Activated CD4-positive, alpha-beta T cell treated with anti-CD3 and anti-CD28 coated beads, Interleukin-2, amount 10 ng/mL, durations not matched to agents 24 days and 14 days (primary cell): ENCODE measurements around the gene PTPRN2. TPM values are rescaled to one million over a fixed set of nuclear protein-coding genes. Genes with fewer than 3 reads are reported as not detected.

Experiments
- DNase-seq: peaks from one replicate; pipeline ENCODE4 v3.0.0; 2022
- H3K27ac Mint-ChIP-seq: one replicate; pipeline ENCODE4 v1.8.0; 2022; ENCODE audit warnings: mild to moderate bottlenecking, mixed read lengths
- H3K27me3 Mint-ChIP-seq: one replicate; pipeline ENCODE4 v1.8.0; 2022; ENCODE audit warnings: mixed read lengths
- H3K36me3 Mint-ChIP-seq: one replicate; pipeline ENCODE4 v1.8.0; 2022; ENCODE audit warnings: low read depth, mild to moderate bottlenecking, mixed read lengths
- H3K4me1 Mint-ChIP-seq: one replicate; pipeline ENCODE4 v1.8.0; 2021; ENCODE audit warnings: mixed read lengths
- H3K4me3 Mint-ChIP-seq: one replicate; pipeline ENCODE4 v1.8.0; 2022; ENCODE audit warnings: mild to moderate bottlenecking, moderate library complexity, mixed read lengths
- H3K9me3 Mint-ChIP-seq: one replicate; pipeline ENCODE4 v1.8.0; 2021; ENCODE audit warnings: mixed read lengths
- intact Hi-C: fragments of 100-400 bp; cut with micrococcal nuclease; formaldehyde crosslinking; loops from one replicate; pipeline ENCODE4 v1.15.1; 2023
- total RNA-seq: library from RNA; stranded (reverse); gene quantifications from 2 replicates; pipeline ENCODE4 v1.2.3, GENCODE V29; 2022

The PTPRN2 gene
- total RNA-seq, 1 donor from 2014 or later = 0.33 TPM

DNA sequence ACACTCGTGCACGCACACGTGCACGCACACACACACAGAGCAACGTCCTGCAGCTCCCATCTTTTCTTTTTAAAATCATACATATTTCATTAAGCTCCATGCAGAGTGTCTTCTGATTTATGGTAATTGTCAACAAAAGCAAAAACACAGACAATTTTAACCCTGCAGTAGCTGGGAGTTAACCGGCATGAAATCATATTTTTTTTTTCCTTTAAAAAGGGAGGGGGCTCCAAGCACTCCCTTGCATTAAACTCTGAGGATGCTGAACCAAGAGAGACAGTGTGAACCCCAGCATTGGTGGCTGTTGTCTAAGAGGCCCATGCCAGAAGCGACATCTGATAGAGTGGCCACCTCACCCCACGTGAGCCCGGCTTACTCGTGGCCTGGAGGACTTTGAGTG, 708.2 kb downstream of the PTPRN2 start:
- peaks cover 10% of the 10 kb centered on the region for H3K9me3 Mint-ChIP-seq
- no peak for DNase-seq
- H3K4me1 Mint-ChIP-seq = peaks cover 11% of the 10 kb centered on the region
- H3K27ac Mint-ChIP-seq = no peak overlapping the region
- H3K4me3 Mint-ChIP-seq = no peak overlapping the region
- H3K27me3 Mint-ChIP-seq = no peaks in the 10 kb centered on the region
- intact Hi-C loops = no loop called here
- H3K36me3 Mint-ChIP-seq = peaks cover 6% of the 10 kb centered on the region

DNA sequence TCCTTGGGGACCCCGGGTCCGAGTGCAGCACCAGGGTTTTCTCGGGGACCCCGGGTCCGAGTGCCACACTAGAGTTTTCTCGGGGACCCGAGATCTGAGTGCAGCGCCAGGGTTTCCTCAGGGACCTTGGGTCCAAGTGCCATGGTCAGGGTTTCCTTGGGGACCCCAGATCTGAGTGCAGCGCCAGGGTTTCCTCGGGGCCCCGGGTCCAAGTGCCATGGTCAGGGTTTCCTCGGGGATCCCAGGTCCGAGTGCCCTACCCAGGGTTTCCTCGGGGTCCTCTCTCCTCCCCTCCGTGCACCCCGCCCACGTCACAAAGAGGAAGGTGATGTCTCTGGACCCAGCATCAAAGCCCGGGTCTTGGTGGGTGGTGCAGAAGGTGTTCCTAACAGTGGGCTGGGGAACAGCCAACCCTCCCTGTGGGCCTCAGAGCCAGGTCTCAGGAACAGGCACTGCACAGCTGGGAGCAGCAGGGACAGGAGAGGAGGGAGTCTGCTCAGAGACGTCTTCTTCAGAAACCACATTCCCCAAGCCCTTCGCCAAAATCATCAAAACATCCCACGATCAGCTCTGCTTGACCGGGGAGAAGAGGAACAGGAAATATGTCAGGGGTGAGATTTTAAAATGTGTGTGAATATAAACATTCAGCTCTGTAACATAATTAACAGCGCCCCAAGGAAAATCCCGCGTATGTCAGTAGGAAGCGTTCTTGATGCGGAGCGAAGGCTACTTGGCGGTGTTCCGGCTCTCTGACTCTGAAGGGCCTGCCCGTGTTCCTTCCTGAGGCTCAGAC, 710.1 kb downstream of the PTPRN2 start:
- no peak overlapping the region for H3K4me3 Mint-ChIP-seq
- H3K4me1 Mint-ChIP-seq = peaks cover 11% of the 10 kb centered on the region
- H3K27ac Mint-ChIP-seq = no peak overlapping the region
- peaks cover 6% of the 10 kb centered on the region for H3K36me3 Mint-ChIP-seq
- intact Hi-C loops = no loop called here
- peaks cover 10% of the 10 kb centered on the region for H3K9me3 Mint-ChIP-seq
- no peak for DNase-seq
- no peaks in the 10 kb centered on the region for H3K27me3 Mint-ChIP-seq

DNA sequence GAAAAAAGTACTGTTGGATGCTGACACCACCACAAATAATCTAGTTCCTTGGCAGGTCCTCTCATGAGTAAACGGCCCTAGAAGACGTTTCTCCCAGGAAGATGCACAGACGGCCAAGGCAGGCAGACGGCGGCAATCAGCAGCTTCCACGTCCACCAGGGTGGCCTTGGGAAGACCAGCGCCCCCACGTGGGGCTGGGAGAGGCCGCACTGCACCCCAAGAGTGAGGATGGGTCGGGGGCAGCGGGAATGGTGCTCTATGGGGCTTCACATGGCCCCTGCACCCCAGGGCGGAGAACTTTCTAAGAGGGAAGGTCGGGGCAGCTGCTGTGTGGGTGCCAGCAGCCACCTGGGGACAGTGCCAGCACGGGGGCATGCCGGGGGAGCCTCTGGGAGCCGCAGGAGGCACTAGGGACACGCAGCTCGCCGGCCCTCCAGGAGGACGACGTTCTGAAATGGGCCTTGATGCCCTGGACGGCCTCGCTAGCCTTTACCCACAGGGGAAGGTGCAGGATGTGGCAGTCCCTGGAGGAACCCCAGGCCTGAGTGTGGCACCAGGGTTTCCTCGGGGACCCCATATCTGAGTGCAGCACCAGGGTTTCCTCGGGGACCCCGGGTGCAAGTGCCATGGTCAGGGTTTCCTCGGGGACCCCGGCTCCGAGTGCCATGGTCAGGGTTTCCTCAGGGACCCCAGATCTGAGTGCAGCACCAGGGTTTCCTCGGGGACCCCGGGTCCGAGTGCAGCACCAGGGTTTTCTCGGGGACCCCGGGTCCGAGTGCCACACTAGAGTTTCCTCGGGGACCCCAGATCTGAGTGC, 710.9 kb downstream of the PTPRN2 start:
- Mint-ChIP-seq H3K27ac (no peak overlapping the region), H3K4me3 (no peak overlapping the region), H3K27me3 (no peaks in the 10 kb centered on the region), H3K4me1 (peaks cover 13% of the 10 kb centered on the region), H3K9me3 (peaks cover 10% of the 10 kb centered on the region), H3K36me3 (peaks cover 6% of the 10 kb centered on the region)
- DNase-seq = no peak
- intact Hi-C loops = no loop called here

DNA sequence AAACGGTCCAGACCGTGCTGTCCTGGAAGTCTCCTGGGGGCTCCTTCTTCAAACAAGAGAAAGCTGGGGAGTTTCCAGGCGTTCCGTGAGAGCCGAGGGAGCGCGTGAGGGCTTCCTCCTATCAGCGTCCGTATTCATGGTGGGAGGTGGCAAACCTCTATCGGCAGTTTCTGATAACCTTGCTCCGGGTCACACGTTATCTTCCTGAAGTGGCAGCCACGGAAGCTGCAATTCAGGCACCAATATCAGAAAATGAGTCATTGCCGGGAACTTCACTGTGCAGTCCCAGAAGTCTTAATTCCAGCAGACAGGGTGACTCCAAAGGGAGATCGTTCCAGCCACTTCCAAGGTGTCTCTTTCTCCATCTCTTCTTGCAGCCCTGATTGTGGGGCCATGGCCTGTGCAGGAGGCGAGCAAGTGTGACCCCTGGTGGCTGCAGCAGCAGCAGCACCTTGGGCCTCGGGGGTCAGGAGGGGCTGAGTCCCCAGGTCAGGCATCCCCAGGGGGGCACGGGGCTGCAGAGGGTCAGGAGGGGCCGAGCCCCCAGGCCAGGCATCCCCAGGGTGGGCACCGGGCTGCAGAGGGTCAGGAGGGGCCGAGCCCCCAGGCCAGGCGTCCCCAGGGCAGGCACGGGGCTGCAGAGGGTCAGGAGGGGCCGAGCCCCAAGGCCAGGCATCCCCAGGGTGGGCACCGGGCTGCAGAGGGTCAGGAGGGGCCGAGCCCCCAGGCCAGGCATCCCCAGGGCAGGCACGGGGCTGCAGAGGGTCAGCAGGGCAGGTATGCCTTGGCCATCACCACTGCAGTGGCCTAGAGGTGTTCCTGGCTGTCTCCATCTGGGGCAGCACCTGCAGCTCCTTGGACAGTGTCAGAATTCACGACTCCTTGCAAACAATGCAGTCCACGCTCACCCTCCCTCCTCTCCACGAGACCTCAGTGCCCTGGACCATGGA, 712.1 kb downstream of the PTPRN2 start:
- DNase-seq = peak; percentile 85
- intact Hi-C loops = no loop called here
- Mint-ChIP-seq H3K4me3 (peak overlapping the region; percentile 34), H3K4me1 (peaks cover 12% of the 10 kb centered on the region), H3K36me3 (no peaks in the 10 kb centered on the region), H3K9me3 (peaks cover 4% of the 10 kb centered on the region), H3K27ac (no peak overlapping the region), H3K27me3 (no peaks in the 10 kb centered on the region)

DNA sequence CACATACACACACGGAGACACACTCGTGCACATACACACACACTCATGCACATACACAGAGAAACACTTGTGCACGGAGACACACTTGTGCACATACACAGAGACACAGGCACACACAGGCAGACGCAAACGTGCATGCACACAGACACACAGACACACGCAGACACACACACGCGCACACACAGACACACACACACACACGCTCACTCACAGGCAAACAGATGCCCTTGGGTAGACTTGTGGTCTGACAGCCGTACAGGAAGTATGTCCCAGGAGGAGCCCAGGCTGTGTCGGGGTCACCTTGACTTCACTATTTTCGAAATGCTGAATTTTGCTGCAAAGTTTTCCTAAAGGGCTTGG, 712.8 kb downstream of the PTPRN2 start:
- intact Hi-C loops = no loop called here
- Mint-ChIP-seq H3K4me3 (peak overlapping the region; percentile 34), H3K27me3 (no peaks in the 10 kb centered on the region), H3K27ac (no peak overlapping the region), H3K9me3 (no peaks in the 10 kb centered on the region), H3K36me3 (no peaks in the 10 kb centered on the region), H3K4me1 (peaks cover 12% of the 10 kb centered on the region)
- no peak for DNase-seq

DNA sequence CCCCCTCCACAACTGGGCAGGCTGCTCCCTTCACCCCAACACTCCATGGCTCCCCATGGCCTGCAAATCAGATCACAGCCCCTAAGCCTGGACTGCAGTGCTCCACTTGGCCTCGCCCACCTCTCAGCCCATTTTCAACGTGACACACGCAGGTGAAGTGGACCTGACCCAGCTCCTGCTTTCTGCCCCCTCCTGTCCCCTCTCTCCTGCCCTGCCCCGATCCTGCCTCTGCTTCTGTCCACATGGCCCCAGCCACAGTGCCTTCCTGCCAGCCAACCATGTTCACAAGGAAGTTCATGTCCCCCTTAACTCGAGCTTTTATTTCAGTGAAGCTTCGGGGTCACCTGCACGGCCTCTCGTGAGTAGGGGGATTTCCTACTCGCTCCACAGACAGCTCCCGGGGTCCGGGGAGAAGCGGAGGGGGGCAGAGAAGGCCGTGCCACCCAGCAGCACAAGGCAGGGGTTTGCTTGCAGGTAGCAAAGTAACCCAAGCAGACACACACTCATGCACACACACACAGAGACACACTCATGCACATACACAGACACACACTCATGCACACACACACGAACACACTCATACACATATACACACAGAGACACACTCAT, 713.3 kb downstream of the PTPRN2 start:
- no peaks in the 10 kb centered on the region for H3K9me3 Mint-ChIP-seq
- intact Hi-C loops = no loop called here
- H3K27ac Mint-ChIP-seq = no peak overlapping the region
- H3K27me3 Mint-ChIP-seq = no peaks in the 10 kb centered on the region
- H3K36me3 Mint-ChIP-seq = no peaks in the 10 kb centered on the region
- no peak for DNase-seq
- peak overlapping the region; percentile 34 for H3K4me3 Mint-ChIP-seq
- peaks cover 12% of the 10 kb centered on the region for H3K4me1 Mint-ChIP-seq

DNA sequence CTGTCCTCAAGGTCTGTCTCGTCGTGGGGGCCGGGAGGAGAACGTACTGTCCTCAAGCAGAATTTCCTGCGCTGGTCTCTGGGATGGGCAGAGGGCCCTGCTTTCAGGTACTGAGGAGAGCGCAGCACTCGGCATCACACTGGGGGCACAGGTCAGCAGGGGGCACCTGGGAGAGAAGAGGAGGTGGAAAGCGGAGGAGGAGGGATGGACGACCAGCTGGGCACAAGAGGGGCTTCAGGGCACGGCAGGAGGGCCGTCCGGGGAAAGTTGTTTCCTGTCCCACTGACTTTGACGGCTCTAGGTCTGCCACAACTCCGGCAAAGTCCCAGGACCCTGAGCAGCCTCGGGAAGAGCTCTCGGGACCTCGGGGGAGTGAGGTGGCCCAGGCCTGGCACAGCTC, 714.0 kb downstream of the PTPRN2 start:
- no peaks in the 10 kb centered on the region for H3K9me3 Mint-ChIP-seq
- H3K27ac Mint-ChIP-seq = no peak overlapping the region
- no peaks in the 10 kb centered on the region for H3K36me3 Mint-ChIP-seq
- no peak for DNase-seq
- H3K4me3 Mint-ChIP-seq = no peak overlapping the region
- intact Hi-C loops = no loop called here
- H3K27me3 Mint-ChIP-seq = no peaks in the 10 kb centered on the region
- peaks cover 12% of the 10 kb centered on the region for H3K4me1 Mint-ChIP-seq

DNA sequence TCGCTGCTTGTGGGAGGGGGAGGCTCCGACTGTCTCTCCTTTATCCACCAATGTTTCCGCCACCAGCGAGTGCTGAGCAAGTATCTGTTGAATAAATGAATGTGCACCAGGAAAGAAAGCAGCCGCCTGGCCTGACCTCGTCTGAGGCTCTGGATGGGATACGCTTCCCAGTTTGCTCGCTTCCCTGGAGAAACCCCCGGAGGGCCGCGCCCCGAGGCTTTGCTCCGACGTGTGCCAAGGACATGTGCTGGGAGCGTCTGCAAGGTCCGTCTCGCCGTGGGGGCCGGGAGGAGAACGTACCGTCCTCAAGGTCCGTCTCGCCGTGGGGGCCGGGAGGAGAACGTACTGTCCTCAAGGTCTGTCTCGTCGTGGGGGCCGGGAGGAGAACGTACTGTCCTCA, 714.4 kb downstream of the PTPRN2 start:
- Mint-ChIP-seq H3K4me3 (no peak overlapping the region), H3K27ac (no peak overlapping the region), H3K9me3 (no peaks in the 10 kb centered on the region), H3K36me3 (no peaks in the 10 kb centered on the region), H3K4me1 (peaks cover 12% of the 10 kb centered on the region), H3K27me3 (no peaks in the 10 kb centered on the region)
- no peak for DNase-seq
- intact Hi-C loops = no loop called here

DNA sequence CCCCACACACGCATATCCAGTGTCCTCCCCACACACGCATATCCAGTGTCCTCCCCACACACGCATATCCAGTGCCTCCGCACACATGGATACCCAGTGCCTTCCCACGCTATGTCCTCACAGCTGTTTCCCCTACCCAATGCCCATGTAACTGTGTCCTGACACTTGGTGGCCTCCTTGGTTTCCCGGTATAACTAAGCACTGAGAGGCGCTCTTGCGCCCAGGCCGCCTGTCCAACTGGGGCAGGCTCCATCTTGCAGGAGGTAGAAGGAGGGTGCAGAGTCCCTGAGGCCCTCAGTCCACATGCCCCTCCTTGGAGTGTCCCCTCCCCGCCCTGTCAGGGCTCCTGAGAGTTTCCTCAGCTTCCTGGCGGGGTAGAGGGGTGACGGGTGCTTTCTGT, 715.2 kb downstream of the PTPRN2 start:
- Mint-ChIP-seq H3K9me3 (no peaks in the 10 kb centered on the region), H3K36me3 (no peaks in the 10 kb centered on the region), H3K27ac (no peak overlapping the region), H3K4me3 (no peak overlapping the region), H3K4me1 (peaks cover 12% of the 10 kb centered on the region), H3K27me3 (no peaks in the 10 kb centered on the region)
- DNase-seq = no peak
- intact Hi-C loops = no loop called here

DNA sequence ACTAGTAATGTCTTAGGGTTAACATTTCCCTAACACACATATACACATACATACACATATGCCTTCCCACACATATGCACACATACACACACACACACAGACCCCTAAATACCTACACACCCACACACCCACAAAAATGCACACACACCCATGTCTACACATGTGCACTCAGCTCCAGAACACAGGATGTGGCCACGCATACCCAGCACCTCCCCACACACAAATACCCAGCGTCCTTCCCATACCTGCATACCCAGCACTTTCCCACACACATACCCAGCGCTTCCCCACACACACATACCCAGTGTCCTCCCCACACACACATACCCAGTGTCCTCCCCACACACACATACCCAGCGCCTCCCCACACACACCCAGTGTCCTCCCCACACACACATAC, 715.9 kb downstream of the PTPRN2 start:
- H3K36me3 Mint-ChIP-seq = no peaks in the 10 kb centered on the region
- peaks cover 12% of the 10 kb centered on the region for H3K4me1 Mint-ChIP-seq
- no peaks in the 10 kb centered on the region for H3K9me3 Mint-ChIP-seq
- DNase-seq = no peak
- H3K27ac Mint-ChIP-seq = no peak overlapping the region
- no peaks in the 10 kb centered on the region for H3K27me3 Mint-ChIP-seq
- intact Hi-C loops = no loop called here
- H3K4me3 Mint-ChIP-seq = no peak overlapping the region

DNA sequence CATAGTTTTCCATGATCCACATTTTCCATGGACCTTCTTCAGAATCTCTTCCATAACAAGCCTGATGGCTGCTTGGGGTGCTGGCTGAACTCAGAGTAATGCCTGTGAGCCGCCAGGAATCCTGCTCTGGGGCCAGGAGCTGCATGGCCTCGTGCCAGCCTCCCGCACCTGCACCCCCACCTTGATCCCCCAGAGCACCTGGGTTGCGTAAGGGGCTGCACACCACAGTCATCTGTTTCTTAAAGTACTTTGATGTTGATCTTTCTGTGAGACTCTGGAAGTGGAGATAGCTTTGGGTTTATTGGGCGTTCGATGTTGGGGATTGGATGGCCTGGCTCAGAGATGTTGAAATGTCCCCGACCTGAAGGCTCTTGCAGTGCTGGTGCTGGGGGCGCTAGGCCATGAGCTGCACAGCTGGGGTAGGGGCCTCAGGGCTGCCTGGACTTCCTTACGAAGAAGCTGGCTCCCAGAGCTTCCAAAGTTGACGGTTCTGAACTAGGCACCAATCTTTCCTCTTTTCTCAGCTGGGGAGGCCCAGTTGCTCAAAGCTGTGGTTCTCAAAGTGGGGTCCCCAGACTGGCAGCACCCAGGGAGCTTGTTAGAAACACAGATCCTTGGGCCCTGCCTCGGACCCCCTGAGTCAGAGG, 716.9 kb downstream of the PTPRN2 start:
- no peaks in the 10 kb centered on the region for H3K36me3 Mint-ChIP-seq
- DNase-seq = no peak
- H3K27ac Mint-ChIP-seq = no peak overlapping the region
- no peaks in the 10 kb centered on the region for H3K27me3 Mint-ChIP-seq
- H3K4me1 Mint-ChIP-seq = peaks cover 12% of the 10 kb centered on the region
- intact Hi-C loops = no loop called here
- H3K9me3 Mint-ChIP-seq = no peaks in the 10 kb centered on the region
- no peak overlapping the region for H3K4me3 Mint-ChIP-seq

DNA sequence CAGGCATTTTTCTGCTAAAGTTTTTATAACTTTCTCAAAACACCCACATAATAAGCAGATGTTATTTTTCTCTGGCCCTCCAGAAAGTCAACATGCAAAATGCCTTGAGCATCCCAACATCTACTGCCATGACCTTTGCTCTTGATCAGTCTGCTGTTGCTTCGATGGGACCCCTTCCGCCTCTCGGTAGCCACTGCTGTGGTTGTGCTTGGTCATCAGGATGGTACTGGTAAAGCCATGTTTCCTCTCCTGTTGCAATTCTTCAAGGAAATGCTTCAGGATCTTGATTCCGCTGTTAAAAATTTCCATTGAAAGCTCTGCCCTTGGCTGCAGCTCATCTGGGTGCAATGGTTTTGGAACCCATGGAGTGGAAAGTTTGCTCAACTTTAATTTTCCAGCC, 717.8 kb downstream of the PTPRN2 start:
- Mint-ChIP-seq H3K36me3 (no peaks in the 10 kb centered on the region), H3K9me3 (no peaks in the 10 kb centered on the region), H3K27me3 (no peaks in the 10 kb centered on the region), H3K4me3 (no peak overlapping the region), H3K27ac (no peak overlapping the region), H3K4me1 (peaks cover 6% of the 10 kb centered on the region)
- intact Hi-C loops = no loop called here
- no peak for DNase-seq

DNA sequence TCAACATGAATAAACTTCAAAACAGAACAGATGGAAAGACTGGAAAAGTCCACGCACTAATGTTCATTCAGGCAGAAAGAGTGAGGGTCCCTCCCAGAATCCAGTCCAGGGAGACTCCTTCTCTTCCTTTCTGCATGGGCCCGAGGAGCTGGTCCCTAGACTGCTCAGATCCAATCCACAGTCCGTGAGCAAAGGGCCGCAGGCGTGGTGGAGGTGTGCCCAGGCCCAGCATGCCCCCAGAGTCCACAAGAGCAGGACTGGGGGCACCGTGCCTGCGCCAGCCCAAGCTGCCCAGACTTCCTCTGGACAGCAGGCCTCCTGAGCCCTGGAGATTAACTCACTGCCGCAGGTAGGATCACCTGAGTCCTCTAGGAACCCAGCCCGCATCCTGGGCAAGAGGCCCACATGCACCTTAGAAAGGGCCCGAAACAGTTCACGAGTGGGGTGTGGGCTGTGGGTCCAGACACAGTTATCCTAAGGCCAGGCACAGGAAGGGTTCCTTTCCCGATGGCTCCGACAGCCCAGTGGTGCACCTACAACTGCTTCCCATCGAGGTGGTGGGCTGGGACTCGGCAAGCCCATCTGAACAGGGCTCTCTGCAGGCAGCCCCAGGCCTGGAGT, 719.8 kb downstream of the PTPRN2 start:
- Mint-ChIP-seq H3K4me1 (peaks cover 3% of the 10 kb centered on the region), H3K36me3 (no peaks in the 10 kb centered on the region), H3K27me3 (no peaks in the 10 kb centered on the region), H3K27ac (no peak overlapping the region), H3K9me3 (no peaks in the 10 kb centered on the region), H3K4me3 (no peak overlapping the region)
- intact Hi-C loops = no loop called here
- DNase-seq = no peak
